IMR-90 (cell line): Measurements from ENCODE around the gene INTS2.

Experiments
- BHLHE40 ChIP-seq: fragments of 150-350 bp; IDR thresholded peaks from 2 replicates; pipeline ENCODE4 v1.6.1; 2016; ENCODE audit warnings: mild to moderate bottlenecking, low read depth, low read length
- RCOR1 ChIP-seq: IDR thresholded peaks from 2 replicates; pipeline ENCODE4 v1.6.1; 2012; ENCODE audit warnings: mild to moderate bottlenecking, low read length, improper control_type of control experiment; ENCODE audit not compliant: insufficient replicate concordance

GRCh38 chr17:61833536-61834193, 94.1 kb downstream of the INTS2 start:
- TF ChIP-seq BHLHE40, result no peak
- no peak for TF ChIP-seq RCOR1
